Nephron (organoid): ENCODE measurements around the gene HTT.
A peak's percentile ranks its signal among the peaks of the same experiment; 100 is the strongest.

Experiments used
- H3K27ac Mint-ChIP-seq, 3 experiments: 2 replicates each; pipeline ENCODE4 v1.8.0; 2020; ENCODE audit warnings: mixed read lengths in 3 of 3, mild to moderate bottlenecking in 2 of 3, moderate library complexity in 1 of 3
- H3K27me3 Mint-ChIP-seq: 2 replicates; pipeline ENCODE4 v1.8.0; 2021; ENCODE audit warnings: low read depth, mild to moderate bottlenecking, moderate library complexity, mixed read lengths
- H3K36me3 Mint-ChIP-seq: 2 replicates; pipeline ENCODE4 v1.8.0; 2020; ENCODE audit warnings: low read depth, mixed read lengths
- H3K4me1 Mint-ChIP-seq: 2 replicates; pipeline ENCODE4 v1.8.0; 2020; ENCODE audit warnings: mixed read lengths
- H3K4me3 Mint-ChIP-seq, 3 experiments: 2 replicates each; pipeline ENCODE4 v1.8.0; 2020; ENCODE audit warnings: mild to moderate bottlenecking in 3 of 3, mixed read lengths in 3 of 3, moderate library complexity in 2 of 3
- H3K9me3 Mint-ChIP-seq: 2 replicates; pipeline ENCODE4 v1.8.0; 2020; ENCODE audit warnings: mixed read lengths
- CTCF ChIP-seq, 3 experiments: fragments of 200-600 bp; sonication (generic); IDR thresholded peaks; one replicate each; pipeline ENCODE4 v1.5.0; 2021; ENCODE audit warnings: antibody characterized with exemption in 3 of 3; ENCODE audit not compliant: unreplicated experiment in 3 of 3

HTT gene

GRCh38 chr4:3174371-3175338, 100.2 kb downstream of the HTT start:
- no peaks in the 10 kb centered on the region for H3K27me3 Mint-ChIP-seq
- peak overlapping the region in 2 of 3 experiments; percentile 25 to 48 for H3K27ac Mint-ChIP-seq
- H3K4me1 Mint-ChIP-seq: peaks cover 31% of the 10 kb centered on the region
- no peak for TF ChIP-seq CTCF (IDR thresholded peaks at IDR 0.05; ENCODE audit: unreplicated experiment in 3 of 3)
- H3K9me3 Mint-ChIP-seq: peaks cover 8% of the 10 kb centered on the region
- peaks cover 72% of the 10 kb centered on the region for H3K36me3 Mint-ChIP-seq
- no peak overlapping the region for H3K4me3 Mint-ChIP-seq

- Mint-ChIP-seq H3K4me1 (peaks cover 32% of the 10 kb centered on the region), H3K36me3 (peaks cover 66% of the 10 kb centered on the region), H3K4me3 (no peak overlapping the region), H3K27me3 (no peaks in the 10 kb centered on the region), H3K9me3 (no peaks in the 10 kb centered on the region), H3K27ac (peak overlapping the region in 2 of 3 experiments; percentile 15 to 70)
- no peak for TF ChIP-seq CTCF (IDR thresholded peaks at IDR 0.05; ENCODE audit: unreplicated experiment in 3 of 3)
Measured at GRCh38 chr4:3176367-3177229, 102.1 kb downstream of the HTT start.

GRCh38 chr4:3177426-3177825, 102.9 kb downstream of the HTT start:
- Mint-ChIP-seq H3K9me3 (no peaks in the 10 kb centered on the region), H3K4me1 (peaks cover 32% of the 10 kb centered on the region), H3K4me3 (no peak overlapping the region), H3K27ac (no peak overlapping the region), H3K36me3 (peaks cover 66% of the 10 kb centered on the region), H3K27me3 (no peaks in the 10 kb centered on the region)
- TF ChIP-seq CTCF (IDR thresholded peaks at IDR 0.05; ENCODE audit: unreplicated experiment in 3 of 3): no peak

- TF ChIP-seq CTCF (IDR thresholded peaks at IDR 0.05; ENCODE audit: unreplicated experiment in 3 of 3): no peak
- no peak overlapping the region for H3K4me3 Mint-ChIP-seq
- H3K27ac Mint-ChIP-seq: no peak overlapping the region
- H3K9me3 Mint-ChIP-seq: no peaks in the 10 kb centered on the region
- peaks cover 66% of the 10 kb centered on the region for H3K36me3 Mint-ChIP-seq
- no peaks in the 10 kb centered on the region for H3K27me3 Mint-ChIP-seq
- H3K4me1 Mint-ChIP-seq: peaks cover 32% of the 10 kb centered on the region
Measured at GRCh38 chr4:3177905-3178304, 103.4 kb downstream of the HTT start.

GRCh38 chr4:3178351-3178750, 103.9 kb downstream of the HTT start:
- Mint-ChIP-seq H3K4me1 (peaks cover 32% of the 10 kb centered on the region), H3K27me3 (no peaks in the 10 kb centered on the region), H3K36me3 (peaks cover 62% of the 10 kb centered on the region), H3K4me3 (no peak overlapping the region), H3K27ac (no peak overlapping the region), H3K9me3 (no peaks in the 10 kb centered on the region)
- no peak for TF ChIP-seq CTCF (IDR thresholded peaks at IDR 0.05; ENCODE audit: unreplicated experiment in 3 of 3)
